Bone marrow (tissue), 2 donors: ENCODE data around the gene ANKHD1.
A peak's percentile ranks its signal among the peaks of the same experiment; 100 is the strongest.
"Not testable (repeated sequence)": the region's sequence is repeated elsewhere in the genome, so short reads cannot be mapped to it uniquely, and the experiment has no call there.

Experiments
- DNase-seq, 2 donors: peaks; one replicate each; lab custom pipeline; 2025; lab: John Stamatoyannopoulos, UW

ANKHD1 gene

DNA sequence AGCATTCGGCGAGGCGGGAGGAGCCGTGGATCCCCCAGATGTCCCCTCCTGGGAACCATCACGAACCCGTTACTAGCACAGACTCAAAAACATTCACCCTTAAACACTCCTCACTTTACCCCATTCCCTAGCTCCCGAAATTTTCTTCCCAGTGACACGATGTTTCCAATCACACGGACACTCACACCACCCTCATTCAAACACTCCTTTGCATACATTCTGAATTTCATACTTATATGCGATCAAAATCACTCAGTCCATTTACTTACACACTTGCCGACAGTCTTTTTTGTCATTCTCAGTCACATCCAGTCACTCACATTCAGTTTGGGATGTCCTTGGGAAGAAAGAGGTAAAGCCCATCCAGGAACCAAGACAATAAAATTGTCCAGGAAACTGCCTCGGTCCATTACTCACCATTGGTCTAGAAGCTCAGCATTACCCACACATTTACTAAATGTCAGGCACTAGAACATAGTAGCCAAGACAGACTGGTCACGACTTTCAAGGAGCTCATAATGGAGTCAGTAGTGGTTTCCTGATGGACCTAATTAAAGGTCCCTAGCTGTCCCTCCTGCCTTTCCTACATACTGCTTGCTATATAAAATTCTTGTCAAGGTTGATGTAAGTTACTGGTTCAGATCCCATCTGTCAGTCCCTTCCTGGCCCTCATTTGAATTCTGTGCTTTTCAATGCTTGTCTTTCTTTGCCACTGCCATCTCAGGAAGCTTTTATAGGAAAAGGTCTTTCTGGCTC lies 163.6 kb downstream of the ANKHD1 start:
- DNase-seq: no peak

DNA sequence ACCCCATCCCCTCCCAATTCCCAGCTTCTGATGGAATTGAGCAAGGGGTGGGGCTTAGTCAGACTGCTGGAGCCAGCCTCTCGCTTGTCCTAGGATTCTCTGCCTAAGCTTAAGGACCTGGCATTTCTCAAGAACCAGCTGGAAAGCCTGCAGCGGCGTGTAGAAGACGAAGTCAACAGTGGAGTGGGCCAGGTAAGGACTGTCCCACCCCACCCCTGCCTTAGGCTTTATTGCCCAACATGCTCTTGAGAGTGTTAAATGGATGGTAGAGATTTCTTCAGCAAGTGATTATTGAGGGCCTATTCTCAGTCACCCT lies 164.1 kb downstream of the ANKHD1 start:
- no peak for DNase-seq

DNA sequence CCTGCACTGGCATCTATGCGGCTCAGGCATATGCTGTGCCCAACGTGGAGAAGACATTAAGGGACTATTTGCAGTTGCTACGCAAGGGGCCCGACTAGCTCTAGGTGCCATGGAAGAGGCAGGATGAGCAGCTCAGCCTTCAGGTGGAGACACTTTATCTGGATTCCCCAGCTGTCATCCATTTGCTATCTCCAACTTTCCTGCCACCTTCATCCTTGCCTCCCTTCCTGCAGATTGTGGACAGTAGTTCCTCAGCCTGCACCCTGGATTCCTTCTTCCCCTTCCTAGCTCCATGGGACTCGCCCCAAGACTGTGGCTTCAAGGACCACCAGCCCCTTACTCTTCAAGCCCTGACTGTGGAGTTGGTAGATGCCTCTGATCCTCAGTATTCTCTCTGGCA lies 165.0 kb downstream of the ANKHD1 start:
- DNase-seq: no peak

DNA sequence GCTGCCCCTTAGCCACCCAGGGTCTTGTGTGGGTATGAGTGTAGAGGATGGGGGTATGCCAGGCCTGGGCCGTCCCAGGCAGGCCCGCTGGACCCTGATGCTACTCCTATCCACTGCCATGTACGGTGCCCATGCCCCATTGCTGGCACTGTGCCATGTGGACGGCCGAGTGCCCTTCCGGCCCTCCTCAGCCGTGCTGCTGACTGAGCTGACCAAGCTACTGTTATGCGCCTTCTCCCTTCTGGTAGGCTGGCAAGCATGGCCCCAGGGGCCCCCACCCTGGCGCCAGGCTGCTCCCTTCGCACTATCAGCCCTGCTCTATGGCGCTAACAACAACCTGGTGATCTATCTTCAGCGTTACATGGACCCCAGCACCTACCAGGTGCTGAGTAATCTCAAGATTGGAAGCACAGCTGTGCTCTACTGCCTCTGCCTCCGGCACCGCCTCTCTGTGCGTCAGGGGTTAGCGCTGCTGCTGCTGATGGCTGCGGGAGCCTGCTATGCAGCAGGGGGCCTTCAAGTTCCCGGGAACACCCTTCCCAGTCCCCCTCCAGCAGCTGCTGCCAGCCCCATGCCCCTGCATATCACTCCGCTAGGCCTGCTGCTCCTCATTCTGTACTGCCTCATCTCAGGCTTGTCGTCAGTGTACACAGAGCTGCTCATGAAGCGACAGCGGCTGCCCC lies 165.6 kb downstream of the ANKHD1 start:
- no peak for DNase-seq

DNA sequence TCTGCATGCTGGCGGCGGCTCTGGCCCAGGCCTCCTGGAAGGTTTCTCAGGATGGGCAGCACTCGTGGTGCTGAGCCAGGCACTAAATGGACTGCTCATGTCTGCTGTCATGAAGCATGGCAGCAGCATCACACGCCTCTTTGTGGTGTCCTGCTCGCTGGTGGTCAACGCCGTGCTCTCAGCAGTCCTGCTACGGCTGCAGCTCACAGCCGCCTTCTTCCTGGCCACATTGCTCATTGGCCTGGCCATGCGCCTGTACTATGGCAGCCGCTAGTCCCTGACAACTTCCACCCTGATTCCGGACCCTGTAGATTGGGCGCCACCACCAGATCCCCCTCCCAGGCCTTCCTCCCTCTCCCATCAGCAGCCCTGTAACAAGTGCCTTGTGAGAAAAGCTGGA lies 166.2 kb downstream of the ANKHD1 start:
- DNase-seq: no peak

DNA sequence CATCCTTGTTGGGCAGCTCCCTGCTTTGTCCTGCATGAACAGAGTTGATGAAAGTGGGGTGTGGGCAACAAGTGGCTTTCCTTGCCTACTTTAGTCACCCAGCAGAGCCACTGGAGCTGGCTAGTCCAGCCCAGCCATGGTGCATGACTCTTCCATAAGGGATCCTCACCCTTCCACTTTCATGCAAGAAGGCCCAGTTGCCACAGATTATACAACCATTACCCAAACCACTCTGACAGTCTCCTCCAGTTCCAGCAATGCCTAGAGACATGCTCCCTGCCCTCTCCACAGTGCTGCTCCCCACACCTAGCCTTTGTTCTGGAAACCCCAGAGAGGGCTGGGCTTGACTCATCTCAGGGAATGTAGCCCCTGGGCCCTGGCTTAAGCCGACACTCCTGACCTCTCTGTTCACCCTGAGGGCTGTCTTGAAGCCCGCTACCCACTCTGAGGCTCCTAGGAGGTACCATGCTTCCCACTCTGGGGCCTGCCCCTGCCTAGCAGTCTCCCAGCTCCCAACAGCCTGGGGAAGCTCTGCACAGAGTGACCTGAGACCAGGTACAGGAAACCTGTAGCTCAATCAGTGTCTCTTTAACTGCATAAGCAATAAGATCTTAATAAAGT lies 166.9 kb downstream of the ANKHD1 start:
- DNase-seq: no peak

DNA sequence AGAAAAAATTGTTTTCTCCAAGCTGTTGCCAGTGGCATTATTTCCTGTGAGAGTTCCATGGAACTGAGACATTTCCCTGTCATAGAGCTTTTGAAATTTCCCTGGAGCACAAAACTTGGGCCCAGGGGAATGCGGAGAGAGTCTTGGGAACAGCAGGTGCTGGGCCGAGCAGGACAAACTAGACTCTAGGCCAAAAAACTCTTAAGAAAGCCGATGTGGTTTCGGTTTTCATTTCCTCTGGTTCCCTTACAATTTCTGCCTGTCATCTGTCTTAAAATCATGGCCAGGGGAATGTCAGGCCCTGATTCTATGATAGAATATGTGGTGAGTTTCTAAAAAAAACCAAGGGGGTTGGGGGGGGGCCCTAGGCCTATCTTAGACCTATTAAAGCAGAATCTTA lies 167.6 kb downstream of the ANKHD1 start:
- DNase-seq: peak in 1 of 2 donors; percentile 15

DNA sequence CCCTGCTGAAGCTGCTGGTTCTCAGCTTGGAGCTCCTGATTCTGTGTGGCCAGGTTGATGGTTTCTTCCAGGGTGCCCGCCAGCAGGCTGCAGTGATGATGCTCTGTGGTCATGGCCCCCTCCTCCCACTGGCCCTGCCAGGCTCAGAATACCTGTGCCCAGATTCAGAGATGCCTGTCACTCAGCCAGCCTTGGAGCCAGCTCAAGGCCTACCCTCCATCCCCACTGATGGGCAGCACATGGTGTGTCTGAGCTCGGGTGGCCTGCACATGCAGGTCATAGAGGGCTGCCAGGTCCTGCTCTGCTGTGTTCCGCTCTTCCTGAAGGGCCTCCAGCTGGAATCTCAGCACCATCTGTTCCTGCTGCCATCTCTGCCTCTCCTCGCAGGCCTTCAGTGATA lies 168.4 kb downstream of the ANKHD1 start:
- no peak for DNase-seq

DNA sequence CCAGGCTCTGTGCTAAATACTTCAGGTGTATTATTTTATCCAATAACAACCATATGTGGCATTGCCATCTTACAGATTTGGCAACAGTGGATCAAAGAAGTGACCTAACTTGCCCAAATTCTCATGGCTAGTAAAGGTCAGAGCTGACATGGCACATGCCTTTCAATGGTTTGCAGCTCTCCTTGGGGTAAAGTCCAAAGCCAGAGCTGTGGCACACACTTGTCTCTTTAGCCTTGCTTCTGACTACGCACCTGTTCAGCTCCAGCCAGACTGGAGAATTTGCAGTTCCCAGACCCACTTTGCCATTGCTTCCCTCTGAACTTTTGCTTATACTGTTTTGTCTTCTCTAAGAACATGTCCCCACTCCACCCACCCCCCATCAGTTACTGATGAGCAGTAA lies 168.9 kb downstream of the ANKHD1 start:
- no peak for DNase-seq

DNA sequence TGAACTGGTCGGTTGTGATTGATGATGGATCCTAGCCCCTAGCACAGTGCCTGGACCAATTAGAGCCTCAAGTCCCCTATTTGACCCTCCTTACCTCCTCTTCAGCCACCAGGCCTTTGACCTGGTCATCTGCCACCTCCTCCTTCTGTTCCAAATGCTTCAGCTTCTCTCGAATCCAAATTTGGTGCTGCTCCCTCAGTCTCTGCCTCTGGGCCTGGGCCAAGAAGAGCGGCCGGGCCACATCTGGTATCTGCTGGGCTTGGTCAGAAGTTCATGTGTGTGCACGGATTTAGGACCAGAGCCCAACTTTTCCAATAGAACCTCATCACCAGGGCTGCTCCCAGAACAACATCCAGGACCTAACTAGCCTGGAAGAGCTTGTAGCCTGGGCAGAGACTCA lies 169.5 kb downstream of the ANKHD1 start:
- DNase-seq: no peak

DNA sequence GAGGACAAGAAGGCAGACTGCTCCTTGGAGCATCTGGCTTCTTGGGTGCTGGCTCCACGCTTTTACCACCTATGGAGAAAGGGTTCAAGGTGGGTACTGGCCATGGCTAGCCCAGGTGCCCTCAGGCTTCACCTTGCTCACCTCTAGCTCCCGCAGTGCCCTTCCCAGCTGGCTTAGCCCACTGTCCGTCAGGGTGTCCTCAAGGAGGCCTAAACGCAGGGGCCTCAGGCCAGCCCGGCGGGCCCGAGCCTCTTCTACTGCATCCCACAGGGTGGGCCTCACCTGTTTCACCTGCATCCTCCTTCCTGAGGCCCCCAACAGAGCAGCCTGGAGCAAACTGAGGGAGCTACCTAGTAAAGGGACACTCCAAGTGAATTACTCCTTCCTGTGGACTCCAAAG lies 172.1 kb downstream of the ANKHD1 start:
- no peak for DNase-seq

DNA sequence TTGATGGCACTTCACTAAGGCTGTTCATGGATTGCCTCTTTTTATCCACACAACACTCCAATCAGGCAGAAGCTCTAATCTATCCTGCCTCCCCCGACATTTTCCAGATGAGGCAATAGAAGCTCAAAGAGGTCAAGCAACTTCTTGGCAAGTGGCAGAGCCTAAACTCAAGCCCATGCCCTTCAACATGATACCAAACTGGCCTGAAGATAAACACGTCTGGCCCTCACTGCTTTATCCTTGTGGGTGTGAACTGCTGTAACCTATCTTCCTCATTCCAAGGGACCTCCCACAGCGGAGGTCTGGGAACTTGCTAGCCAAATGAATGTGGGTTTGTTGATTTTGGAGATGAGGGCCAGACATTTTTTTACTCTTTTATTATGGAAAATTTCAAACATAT lies 172.5 kb downstream of the ANKHD1 start:
- no peak for DNase-seq

DNA sequence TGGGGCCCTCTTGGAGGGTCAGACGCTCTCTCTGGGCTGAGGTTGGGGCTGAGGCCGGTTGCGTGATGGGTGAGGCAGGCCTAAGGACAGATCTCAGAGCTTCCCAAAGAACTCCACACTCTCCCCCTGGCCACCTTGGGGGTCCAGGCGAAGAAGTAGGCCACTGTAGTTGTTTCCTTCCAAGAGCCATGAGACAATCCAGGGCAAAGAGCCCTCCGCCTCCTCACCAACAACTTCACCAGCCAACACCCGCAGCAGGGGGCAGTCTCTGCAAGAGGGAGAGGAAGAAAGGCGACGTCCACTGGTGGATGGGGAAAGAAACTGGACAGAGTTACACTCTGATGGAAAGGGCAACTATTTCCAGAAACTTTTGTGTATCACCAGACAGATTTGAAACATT lies 173.7 kb downstream of the ANKHD1 start:
- DNase-seq: peak; percentile 5 to 10

DNA sequence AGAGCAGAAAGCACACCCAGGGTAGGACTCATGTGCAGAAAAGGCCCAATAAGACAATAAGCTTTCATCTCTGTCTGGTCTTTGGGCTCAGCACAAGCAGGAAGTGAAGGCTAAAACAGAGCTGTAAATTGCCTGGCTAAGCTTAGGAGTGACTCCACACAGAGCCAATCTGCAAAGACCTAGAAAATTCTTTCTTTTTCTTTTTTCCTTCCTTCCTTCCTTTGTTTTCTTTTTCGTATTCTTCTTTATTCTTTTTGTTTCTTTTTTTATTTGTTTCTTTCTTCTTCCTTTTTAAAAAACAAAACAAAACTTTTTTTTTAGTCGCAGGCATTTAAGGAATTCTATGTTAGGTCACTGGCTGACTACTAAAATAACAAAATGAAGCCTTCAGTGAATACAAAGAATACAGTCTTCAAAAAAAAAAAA lies 175.2 kb downstream of the ANKHD1 start:
- DNase-seq: no peak

DNA sequence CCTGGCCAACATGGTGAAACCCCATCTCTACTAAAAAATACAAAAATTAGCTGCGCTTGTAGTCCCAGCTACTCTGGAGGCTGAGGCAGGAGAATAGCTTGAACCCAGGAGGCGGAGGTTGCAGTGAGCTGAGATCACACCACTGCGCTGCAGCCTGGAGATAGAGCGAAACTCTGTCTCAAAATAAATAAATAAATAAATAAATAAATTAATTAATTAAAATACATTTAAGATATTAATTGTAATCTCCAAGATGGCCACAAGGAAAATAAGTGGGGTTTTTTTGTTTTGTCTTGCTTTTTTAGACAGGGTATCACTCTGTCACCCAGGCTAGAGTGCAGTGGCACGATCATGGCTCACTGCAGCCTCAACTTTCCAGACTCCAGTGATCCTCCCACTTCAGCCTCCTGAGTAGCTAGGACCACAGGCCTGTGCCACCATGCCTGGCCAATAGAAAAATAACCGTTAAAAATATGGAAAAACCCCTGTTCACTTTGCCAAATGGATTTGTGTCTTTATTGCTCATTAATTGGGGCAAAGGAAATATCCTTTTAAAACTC lies 177.6 kb downstream of the ANKHD1 start:
- not testable (repeated sequence) for DNase-seq

DNA sequence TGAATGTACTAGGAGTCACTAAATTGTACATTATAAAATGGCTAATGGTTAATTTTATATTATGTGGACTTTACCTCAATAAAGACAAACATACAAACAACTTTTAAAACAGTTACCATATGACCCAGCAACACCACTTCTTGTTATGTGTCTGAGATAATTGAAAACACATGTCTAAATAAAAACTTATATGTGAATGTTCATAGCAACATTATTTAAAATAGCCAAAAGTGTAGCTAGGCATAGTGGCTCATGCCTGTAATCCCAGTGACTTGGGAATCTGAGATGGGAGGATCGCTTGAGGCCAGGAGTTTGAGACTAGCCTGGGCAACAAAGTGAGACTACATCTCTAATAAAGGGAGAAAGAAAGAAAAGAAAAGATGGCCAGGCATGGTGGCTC lies 185.9 kb downstream of the ANKHD1 start:
- no peak for DNase-seq

DNA sequence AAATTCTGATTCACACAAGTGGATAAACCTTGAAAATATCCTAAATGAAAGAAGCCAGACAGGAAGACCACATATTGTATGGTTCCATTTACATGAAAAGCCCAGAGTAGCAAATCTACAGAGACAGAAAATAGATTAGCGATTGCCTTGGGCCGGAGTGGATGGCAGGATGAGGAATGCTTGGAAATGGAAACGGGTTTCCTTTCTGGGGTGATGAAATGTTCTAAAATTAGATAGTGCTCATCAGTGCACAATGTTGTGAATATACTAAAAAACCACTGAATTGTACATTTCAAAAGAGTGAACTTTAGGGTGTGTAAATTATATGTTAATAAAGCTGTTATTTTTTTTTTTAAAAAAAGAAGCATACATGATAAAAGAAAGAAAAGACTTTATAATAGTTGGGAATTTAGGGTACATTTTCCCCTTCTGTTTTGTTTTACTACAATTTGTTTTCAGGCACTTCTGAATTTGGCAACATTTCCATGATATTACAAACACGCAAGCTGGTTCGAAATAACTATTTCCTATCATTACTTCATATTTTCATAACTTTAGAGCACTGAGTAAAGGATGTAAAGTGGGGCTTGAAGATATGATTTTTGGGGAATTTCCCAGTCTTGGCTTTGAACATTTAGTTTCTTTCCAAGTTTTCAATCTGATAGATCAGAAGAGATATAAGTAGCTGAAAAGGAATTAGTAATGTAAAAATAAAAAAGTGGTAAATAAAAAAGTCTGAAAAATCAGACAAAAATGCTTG lies 186.9 kb downstream of the ANKHD1 start:
- no peak for DNase-seq
